Right lobe of liver (tissue), 4 donors: ENCODE measurements around the gene CEP170B.

Experiments used
- POLR2A ChIP-seq: fragments of 450-650 bp; IDR thresholded peaks from one replicate; pipeline ENCODE4 v1.6.1; 2017; ENCODE audit warnings: antibody characterized with exemption, mild to moderate bottlenecking
- TF ChIP-seq, protein P1 (sequence below), 4 donors: fragments of 200-600 bp in 3 of 4; fragments of 450-650 bp in 1 of 4; IDR thresholded peaks; one replicate each; pipeline versions ENCODE4 v1.5.1 to v1.8.0; 2016 to 2022; ENCODE audit warnings: antibody characterized with exemption in 4 of 4, mild to moderate bottlenecking in 2 of 4
- donor health status: DM: no; HTN: no; CAD: no.
- donor health status: DM: no; HTN: no; CAD: no.
- donor health status: DM: no; HTN: yes; CAD: no.

DNA sequence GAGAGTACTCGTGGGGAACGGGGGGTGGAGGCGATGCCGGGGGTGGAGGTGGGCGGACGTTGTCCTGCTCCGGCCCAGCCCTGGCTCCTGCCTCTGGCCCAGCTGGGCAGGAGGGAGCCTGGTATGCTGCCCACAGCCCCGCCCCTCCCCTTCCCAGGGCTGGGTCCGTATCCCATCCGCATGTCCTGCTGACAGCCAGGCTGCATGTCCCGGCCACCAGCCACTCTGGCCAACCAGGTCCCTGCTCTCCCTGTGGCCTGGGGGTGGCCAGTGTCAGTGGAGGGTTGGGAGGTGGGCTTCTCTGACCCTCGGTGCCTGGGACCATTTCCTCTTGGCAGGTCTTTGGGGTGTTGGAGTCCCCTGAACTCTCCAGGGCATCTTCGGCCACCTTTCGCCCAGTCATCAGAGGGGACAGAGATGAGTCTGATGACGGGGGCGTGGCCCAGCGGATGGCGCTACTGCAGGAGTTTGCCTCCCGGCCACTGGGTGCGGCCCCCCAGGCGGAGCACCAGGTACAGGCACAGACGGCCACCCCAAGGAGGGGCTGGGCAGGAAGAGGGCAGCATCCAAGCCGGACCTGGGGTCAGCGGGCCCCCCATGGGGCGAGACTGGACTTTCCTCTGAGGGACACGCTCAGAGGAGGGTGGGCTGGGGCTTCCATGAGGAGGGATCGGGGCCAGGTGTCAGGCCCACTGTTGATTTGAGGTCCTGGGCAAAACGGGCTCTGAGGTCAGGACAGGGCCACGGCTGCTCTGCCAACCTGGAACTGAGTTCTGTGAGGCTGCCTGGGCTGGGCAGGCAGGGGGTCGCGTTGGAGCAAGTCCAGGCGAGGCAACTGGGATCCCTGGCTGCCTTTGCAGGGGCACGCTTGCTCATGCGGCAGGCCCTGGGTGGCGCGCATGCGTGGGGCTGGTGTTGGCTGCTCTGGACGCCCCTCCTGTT, 20.2 kb downstream of the CEP170B start:
- no peak for TF ChIP-seq POLR2A
- TF ChIP-seq, protein P1, sequence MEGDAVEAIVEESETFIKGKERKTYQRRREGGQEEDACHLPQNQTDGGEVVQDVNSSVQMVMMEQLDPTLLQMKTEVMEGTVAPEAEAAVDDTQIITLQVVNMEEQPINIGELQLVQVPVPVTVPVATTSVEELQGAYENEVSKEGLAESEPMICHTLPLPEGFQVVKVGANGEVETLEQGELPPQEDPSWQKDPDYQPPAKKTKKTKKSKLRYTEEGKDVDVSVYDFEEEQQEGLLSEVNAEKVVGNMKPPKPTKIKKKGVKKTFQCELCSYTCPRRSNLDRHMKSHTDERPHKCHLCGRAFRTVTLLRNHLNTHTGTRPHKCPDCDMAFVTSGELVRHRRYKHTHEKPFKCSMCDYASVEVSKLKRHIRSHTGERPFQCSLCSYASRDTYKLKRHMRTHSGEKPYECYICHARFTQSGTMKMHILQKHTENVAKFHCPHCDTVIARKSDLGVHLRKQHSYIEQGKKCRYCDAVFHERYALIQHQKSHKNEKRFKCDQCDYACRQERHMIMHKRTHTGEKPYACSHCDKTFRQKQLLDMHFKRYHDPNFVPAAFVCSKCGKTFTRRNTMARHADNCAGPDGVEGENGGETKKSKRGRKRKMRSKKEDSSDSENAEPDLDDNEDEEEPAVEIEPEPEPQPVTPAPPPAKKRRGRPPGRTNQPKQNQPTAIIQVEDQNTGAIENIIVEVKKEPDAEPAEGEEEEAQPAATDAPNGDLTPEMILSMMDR (IDR thresholded peaks at IDR 0.05) = no peak
